Lower leg skin (tissue), 4 donors: ENCODE data around the gene OR7D4. TPM values are rescaled to one million over a fixed set of nuclear protein-coding genes. Genes with fewer than 3 reads are reported as not detected.
A peak's percentile ranks its signal among the peaks of the same experiment; 100 is the strongest.
"Not testable (repeated sequence)": the region's sequence is repeated elsewhere in the genome, so short reads cannot be mapped to it uniquely, and the experiment has no call there.

ENCODE experiments used
- DNase-seq, 2 donors: peaks; one replicate each; pipeline ENCODE4 v3.0.0-alpha.2; 2019; ENCODE audit warnings: low spot score in 2 of 2
- H3K4me3 ChIP-seq: fragments of 200-600 bp; sonication (generic); 2 replicates; pipeline ENCODE4 v1.5.1; 2017; ENCODE audit warnings: mild to moderate bottlenecking, low read depth; ENCODE audit not compliant: poor library complexity, severe bottlenecking
- POLR2A ChIP-seq, 2 donors: fragments of 450-650 bp; IDR thresholded peaks; one replicate each; pipeline ENCODE4 v1.6.1; 2016 to 2017; ENCODE audit warnings: antibody characterized with exemption in 2 of 2, mild to moderate bottlenecking in 1 of 2, moderate library complexity in 1 of 2
- WGBS, 2 donors: methylation state at CpG; one replicate each; pipeline ENCODE4 v1.1.5; 2018; 5-methylcytosine and 5-hydroxymethylcytosine counted together
- intact Hi-C: fragments of 100-400 bp; cut with DNase I; formaldehyde crosslinking; loops from one replicate; pipeline ENCODE4 v1.15.0; 2023; ENCODE audit warnings: low total_unique reads
- total RNA-seq, 4 donors: library from RNA; depleted of rRNA; stranded (reverse); fragments of >200 nt; gene quantifications; one replicate each; pipeline ENCODE4 v1.1.0, GENCODE V29; 2016
- TF ChIP-seq, protein P1 (sequence below), 3 donors: fragments of 450-650 bp; IDR thresholded peaks; one replicate each; pipeline ENCODE4 v1.5.1; 2016; ENCODE audit warnings: antibody characterized with exemption in 3 of 3, mild to moderate bottlenecking in 3 of 3, moderate library complexity in 2 of 3

The OR7D4 gene
- not detected for total RNA-seq

DNA sequence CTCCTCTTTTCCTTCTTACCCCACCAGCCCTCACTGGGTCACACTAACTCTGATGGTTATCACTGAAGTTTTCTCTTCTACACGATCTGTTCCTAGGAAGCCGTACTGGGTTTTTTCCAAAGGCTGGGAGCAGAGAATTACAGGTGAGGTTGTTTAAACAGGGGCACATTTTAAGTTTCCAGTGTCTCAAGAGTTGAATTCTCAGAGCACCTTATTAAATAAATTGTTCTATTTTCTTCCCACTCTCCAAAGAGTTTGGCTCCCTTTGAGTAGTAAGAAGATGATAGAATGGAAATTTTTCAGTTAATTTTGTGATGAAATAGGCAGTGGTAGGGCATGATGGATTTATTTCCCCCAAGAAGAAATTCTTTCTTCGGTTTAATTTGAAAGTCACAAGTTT lies at the start of gene OR7D4:
TSS of gene OR7D4 (minus strand) at position 101 of the 400 bp plus-strand sequence. CDS start 4,752 bp downstream, outside the sequence.
- 71 to 74% methylated on average over 3 of the region's 3 CpGs for WGBS, 2 donors
- no peak for DNase-seq
- no peak for TF ChIP-seq POLR2A (IDR thresholded peaks at IDR 0.05)
- TF ChIP-seq, protein P1, sequence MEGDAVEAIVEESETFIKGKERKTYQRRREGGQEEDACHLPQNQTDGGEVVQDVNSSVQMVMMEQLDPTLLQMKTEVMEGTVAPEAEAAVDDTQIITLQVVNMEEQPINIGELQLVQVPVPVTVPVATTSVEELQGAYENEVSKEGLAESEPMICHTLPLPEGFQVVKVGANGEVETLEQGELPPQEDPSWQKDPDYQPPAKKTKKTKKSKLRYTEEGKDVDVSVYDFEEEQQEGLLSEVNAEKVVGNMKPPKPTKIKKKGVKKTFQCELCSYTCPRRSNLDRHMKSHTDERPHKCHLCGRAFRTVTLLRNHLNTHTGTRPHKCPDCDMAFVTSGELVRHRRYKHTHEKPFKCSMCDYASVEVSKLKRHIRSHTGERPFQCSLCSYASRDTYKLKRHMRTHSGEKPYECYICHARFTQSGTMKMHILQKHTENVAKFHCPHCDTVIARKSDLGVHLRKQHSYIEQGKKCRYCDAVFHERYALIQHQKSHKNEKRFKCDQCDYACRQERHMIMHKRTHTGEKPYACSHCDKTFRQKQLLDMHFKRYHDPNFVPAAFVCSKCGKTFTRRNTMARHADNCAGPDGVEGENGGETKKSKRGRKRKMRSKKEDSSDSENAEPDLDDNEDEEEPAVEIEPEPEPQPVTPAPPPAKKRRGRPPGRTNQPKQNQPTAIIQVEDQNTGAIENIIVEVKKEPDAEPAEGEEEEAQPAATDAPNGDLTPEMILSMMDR (IDR thresholded peaks at IDR 0.05): no peak
- no peak within 1 kb of the TSS for H3K4me3 ChIP-seq
- intact Hi-C loops: no loop called here

DNA sequence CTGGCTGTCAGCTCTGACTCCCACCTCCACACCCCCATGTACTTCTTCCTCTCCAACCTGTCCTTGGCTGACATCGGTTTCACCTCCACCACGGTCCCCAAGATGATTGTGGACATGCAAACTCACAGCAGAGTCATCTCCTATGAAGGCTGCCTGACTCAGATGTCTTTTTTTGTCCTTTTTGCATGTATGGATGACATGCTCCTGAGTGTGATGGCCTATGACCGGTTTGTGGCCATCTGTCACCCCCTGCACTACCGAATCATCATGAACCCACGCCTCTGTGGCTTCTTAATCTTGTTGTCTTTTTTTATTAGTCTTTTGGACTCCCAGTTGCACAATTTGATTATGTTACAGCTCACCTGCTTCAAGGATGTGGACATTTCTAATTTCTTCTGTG lies 31.8 kb upstream of the OR7D4 start:
- no peak for TF ChIP-seq POLR2A (IDR thresholded peaks at IDR 0.05)
- TF ChIP-seq, protein P1 (IDR thresholded peaks at IDR 0.05): no peak
- no peak overlapping the region for H3K4me3 ChIP-seq
- 72 to 74% methylated on average over 5 of the region's 5 CpGs for WGBS, 2 donors
- DNase-seq: no peak
- intact Hi-C loops: no loop called here

DNA sequence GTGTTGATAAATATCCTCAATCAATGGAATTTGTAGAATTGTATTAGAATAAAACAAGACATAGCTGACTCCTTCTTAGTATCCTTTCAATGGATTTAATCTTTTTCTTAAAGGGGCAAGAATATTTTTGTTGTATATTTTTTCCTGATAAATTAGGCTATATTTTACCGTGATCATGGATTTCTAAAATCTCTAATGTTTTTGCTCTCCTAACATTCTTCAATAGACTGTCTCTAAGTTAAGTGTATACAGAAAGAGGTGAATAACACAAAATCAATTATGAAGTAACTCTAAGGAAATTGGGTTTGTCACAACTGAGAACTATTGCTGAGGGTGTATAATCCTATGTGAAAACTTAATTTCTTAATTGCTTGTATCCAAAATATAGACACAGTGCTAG lies 31.2 kb upstream of the OR7D4 start, which contains the start of gene OR7E24:
TSS of gene OR7E24 (plus strand) at position 301 of the 400 bp plus-strand sequence. CDS start 114 bp downstream, outside the sequence.
- no peak within 1 kb of the TSS for H3K4me3 ChIP-seq
- no peak for DNase-seq
- TF ChIP-seq POLR2A (IDR thresholded peaks at IDR 0.05): no peak
- TF ChIP-seq, protein P1 (IDR thresholded peaks at IDR 0.05): no peak
- intact Hi-C loops: no loop called here
- 75 to 87% methylated on average over 1 of the region's 1 CpG for WGBS, 2 donors

DNA sequence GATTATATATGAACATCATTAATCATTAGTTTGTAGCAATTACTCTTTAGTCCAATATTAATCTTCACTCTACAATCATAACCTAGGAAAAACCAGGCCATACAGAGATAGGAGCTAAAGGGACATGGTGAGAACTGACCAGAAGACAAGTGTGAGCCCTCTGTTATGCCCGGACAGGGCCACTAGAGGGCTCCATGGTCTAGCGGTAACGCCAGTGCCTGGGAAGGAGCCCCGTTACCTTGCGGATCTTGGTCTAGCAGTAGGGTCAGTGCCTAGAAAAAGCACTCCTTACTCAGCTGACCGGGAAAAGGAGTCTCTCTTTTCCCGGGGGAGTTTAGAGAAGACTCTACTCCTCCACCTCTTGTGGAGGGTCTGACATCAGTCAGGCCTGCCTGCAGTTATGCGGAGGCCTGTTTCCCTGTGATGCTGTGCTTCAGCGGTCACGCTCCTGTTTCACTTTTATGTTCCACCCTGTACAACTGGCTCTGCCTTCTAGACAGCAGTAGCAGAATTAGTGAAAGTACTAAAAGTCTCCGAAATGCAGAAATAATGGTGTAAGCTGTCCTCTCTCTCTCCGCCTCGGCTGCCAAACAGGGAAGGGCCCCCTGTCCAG lies 13.8 kb downstream of the OR7D4 start:
- intact Hi-C loops: loop anchor here (10.0 kb wide), 1 partner anchor 579 kb away; no protein-coding TSS in a partner anchor
- DNase-seq: peak; percentile 38 to 91

DNA sequence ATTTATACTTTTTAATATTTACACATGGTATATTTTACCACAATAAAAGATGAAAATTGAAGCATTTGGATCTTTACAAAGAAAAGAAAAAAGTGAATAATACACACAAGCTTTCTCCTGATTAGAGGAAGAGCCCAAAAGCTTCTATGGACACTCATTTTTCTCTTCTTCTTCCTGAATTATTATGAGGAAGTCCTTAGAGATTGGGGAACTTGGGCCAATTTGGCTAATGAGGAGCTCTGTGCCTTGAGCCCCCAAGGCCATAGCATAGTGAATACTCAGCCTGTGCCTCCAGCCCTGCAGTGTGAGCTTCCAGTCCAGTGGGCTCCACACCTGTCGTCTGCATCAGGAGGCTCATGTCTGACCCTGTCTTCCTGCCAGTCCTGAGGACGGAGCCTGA lies 21.3 kb downstream of the OR7D4 start:
- H3K4me3 ChIP-seq, DNase-seq, intact Hi-C loops: not testable (repeated sequence)
- WGBS, 2 donors: 65 to 69% methylated on average over 2 of the region's 2 CpGs

More for the DNA sequence above, 13.8 kb downstream of the OR7D4 start:
- no peak for TF ChIP-seq POLR2A (IDR thresholded peaks at IDR 0.05)
- TF ChIP-seq, protein P1 (IDR thresholded peaks at IDR 0.05): peak in 1 of 3 donors; percentile 54
- no peak overlapping the region for H3K4me3 ChIP-seq
- WGBS, 2 donors: 30 to 34% methylated on average over 13 of the region's 13 CpGs

DNA sequence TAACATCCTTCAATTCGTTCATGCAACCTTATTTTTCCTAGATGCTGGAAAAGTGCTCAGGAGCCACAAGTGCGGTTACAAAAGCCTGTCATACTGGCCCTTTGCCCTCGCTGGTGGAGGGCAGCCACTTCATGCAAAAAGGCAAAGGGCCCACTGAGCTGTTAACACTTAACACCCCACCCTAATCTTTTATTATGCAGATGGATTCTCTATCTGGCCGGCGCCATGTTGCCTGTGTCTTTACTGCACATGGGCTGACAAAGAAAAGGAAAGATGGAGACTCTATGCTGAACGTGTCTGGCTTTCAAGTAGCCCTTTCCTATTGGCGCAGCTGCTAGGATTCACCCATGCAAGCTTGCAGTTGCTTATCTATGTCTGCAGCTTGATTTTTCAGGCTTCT lies 29.9 kb downstream of the OR7D4 start:
- TF ChIP-seq POLR2A (IDR thresholded peaks at IDR 0.05): no peak
- TF ChIP-seq, protein P1 (IDR thresholded peaks at IDR 0.05): no peak
- H3K4me3 ChIP-seq: no peak overlapping the region
- 66 to 79% methylated on average over 7 of the region's 7 CpGs for WGBS, 2 donors
- DNase-seq: no peak
- intact Hi-C loops: no loop called here
